ENCODE measurements around the gene STOML1.
A peak's percentile ranks its signal among the peaks of the same experiment; 100 is the strongest.
"Not testable (repeated sequence)": the region's sequence is repeated elsewhere in the genome, so short reads cannot be mapped to it uniquely, and the experiment has no call there.

Gene STOML1

GRCh38 chr15:73946046-73946721, 45.9 kb downstream of the STOML1 start:
- DNase-seq (ENCODE audit: low spot score): no peak

- no peak for DNase-seq (ENCODE audit: low spot score)
Measured at GRCh38 chr15:73945130-73945508, 47.0 kb downstream of the STOML1 start.

GRCh38 chr15:73944161-73945129, 47.6 kb downstream of the STOML1 start:
- no peak for DNase-seq (ENCODE audit: low spot score)

- DNase-seq (ENCODE audit: low spot score): no peak
Measured at GRCh38 chr15:73942751-73943270, 49.3 kb downstream of the STOML1 start.

- peak; percentile 19 for DNase-seq (ENCODE audit: low spot score)
Measured at GRCh38 chr15:73941871-73942635, 50.0 kb downstream of the STOML1 start.

GRCh38 chr15:73941449-73941848, 50.6 kb downstream of the STOML1 start:
- DNase-seq (ENCODE audit: low spot score): no peak

DNA sequence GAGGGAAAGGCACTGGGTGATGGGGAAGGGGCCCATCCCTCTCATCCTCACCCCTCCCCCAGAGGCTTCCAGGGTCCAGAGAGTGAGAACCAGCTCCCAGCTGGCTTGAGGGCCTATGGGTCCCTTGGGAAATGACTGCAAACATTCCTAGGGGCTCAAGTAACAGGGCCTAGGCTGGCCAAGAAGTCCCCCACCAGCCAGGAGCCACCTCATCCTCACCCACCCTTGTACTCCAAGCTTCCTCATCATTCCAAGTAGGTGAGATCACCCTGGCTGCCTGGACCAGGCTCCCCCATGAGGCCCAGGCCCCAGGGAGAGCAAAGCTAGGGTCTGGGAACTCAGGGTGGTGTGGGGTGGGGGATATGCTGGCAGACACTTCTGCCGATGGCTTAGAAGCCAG, 51.1 kb downstream of the STOML1 start:
- no peak for DNase-seq (ENCODE audit: low spot score)

DNA sequence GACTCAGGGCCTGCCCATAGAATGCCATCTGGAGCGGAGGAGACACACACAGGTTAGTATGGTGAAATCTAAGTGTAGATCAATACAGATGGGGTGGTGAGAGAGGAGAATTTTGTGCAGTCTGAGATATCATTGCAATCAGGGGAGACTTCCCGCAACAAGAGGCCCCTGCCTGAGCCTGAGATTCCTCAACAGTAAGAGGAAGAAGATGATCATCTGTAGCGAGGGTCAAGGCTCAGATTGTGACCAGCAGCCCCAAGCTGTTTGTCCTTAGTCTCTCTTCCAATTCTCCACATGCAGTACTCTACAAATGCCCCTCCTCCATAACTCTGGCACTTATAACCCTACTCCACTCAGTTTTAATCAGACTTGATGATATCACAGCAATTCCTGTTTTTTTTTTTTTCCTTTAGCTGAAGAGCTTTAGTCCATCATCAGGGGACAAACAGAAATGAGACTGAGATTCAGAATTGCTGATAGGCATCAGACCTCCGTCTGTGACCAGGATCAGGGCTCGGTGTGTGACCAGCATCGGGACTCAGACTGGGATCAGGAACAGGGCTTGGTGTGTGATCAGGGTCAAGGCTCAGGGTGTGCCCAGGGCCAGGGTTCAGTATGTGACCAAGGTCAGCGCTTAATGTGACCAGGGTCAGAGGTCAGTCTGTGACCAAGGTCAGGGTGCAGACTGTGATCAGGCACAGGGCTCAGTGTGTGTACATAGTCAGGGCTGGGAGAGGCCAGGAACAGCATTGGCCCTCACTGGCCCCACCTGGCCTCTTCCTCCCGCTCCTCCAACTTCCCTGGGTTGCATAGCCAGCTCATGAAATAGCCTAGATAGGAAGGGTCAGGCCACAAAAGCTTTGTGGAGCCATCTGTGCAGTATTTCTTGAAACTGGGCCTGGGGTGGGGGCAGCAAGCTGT, 51.8 kb downstream of the STOML1 start:
- DNase-seq (ENCODE audit: low spot score): no peak

DNA sequence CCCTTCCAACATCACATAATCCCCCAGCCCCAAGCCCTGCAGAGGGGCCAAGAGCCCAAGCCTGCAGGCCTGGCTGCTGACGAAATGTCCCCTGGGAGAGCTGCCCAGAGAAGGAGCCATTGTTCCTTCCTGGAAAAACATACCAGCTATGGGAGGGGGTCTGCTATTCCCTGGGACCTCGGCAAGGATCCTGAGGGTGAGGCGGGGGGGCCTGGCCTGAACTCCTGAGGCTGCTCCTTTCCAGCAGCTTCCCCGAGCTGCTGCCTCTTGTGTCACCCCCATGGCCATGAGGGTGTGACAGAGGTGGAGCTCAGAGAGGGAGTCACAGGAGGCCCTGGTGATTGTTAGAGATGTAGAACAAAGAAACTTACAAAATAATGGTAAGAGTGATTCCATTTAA, 53.0 kb downstream of the STOML1 start:
- no peak for DNase-seq (ENCODE audit: low spot score)

DNA sequence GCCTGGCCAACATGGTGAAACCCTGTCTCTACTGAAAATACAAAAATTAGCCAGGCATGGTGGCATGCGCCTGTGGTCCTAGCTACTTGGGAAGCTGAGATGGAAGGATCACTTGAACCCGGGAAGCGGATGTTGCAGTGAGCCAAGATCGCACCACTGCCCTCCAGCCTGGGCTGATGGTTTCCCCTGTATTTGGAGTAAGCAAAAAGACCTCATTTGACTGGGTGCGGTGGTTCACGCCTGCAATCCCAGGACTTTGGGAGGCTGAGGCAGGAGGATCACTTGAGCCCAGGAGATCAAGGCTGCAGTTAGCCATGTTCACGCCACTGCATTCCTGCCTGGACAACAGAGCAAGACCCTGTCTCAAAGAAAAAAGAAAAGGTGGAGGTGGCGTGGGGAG, 53.6 kb downstream of the STOML1 start:
- not testable (repeated sequence) for DNase-seq (ENCODE audit: low spot score)

GRCh38 chr15:73937726-73938125, 54.4 kb downstream of the STOML1 start:
- no peak for DNase-seq (ENCODE audit: low spot score)

GRCh38 chr15:73937296-73937695, 54.8 kb downstream of the STOML1 start:
- DNase-seq (ENCODE audit: low spot score): no peak

DNA sequence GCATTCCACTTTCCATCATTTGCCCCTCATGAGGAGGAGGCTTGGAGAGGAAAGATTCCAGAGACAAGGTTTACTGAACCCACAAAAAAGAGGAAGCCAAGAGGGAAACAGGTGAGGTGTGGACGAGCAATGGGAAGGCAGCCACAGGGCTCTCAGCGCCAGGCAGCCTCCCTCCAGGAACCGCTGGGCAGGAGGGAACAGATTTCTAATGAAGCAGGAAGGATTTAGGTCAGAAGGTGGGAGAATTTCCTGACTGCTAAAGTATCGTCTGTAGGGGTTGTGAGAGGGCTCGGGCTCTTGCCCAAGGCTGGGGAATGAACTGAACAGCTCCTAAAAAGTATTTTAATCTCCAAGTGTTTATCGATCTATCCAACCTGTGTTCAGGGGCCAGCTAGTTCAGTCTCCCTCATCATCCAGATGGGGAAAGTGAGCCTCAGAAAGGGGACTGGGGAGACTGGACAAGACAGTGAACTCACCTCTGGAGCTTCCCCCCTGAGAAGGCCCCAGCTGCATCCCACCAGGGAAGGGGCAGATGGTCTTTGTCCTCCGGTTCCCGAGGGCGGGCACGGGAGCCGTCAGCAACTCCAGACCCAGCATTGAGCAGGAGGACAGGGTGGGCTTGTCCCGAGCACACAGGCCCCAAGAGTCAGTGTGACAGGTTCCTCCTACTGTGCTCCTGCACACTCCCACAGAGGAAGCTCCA, 55.4 kb downstream of the STOML1 start:
- DNase-seq (ENCODE audit: low spot score): no peak

GRCh38 chr15:73936181-73936580, 55.9 kb downstream of the STOML1 start:
- DNase-seq (ENCODE audit: low spot score): no peak

GRCh38 chr15:73935547-73935946, 56.5 kb downstream of the STOML1 start:
- no peak for DNase-seq (ENCODE audit: low spot score)

- DNase-seq (ENCODE audit: low spot score): no peak
Measured at GRCh38 chr15:73934281-73934680, 57.8 kb downstream of the STOML1 start.

DNA sequence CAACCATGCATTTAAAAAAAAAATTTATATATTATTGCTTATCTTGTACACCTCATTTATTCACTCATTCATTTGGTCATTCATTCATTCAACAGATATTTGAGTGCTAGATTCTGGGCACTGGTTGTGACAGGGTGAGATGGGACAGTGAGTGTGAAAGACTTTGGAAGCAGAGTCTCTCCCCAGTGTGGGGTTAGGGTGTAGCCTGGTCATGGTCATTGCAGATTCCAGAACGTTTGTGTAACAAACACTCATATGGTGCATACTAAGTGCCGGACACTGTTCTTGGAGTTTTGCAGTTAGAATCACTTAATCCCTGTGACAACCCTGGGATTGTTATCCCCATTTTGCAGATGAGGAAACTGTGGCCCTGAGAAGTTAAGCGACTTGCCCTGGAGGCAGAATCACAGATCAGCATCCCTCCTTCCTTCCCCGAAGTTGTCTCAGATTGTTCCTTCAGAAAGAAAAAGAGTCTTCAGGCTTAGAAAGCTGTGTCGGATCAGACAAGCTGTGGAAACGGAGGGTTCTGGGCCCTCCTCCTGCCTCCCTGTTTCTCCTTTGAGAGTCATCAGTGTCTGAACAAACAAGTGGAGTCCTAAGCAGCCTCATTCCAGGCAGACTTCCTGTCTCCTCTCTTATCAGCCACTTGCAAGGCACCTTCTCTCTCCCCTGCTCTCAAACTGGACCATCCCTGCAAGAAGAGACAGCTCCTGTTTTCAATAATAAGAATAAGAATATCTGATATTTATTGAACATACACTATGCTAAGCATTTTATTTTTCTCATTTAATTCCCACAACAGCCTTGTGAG, 59.5 kb downstream of the STOML1 start:
- no peak for DNase-seq (ENCODE audit: low spot score)

- no peak for DNase-seq (ENCODE audit: low spot score)
Measured at GRCh38 chr15:73931441-73931840, 60.7 kb downstream of the STOML1 start.

- no peak for DNase-seq (ENCODE audit: low spot score)
Measured at GRCh38 chr15:73930790-73931281, 61.3 kb downstream of the STOML1 start.

All from CD4-positive, alpha-beta T cell treated with Interleukin-6 at 100 ng/mL for 8 hours (primary cell).